ENCODE results near the gene DPH2. TPM values are rescaled to one million over a fixed set of nuclear protein-coding genes. Genes with fewer than 3 reads are reported as not detected.

Gene DPH2
- total RNA-seq, 1 experiment from 2014 or later = 41.2 TPM

DNA sequence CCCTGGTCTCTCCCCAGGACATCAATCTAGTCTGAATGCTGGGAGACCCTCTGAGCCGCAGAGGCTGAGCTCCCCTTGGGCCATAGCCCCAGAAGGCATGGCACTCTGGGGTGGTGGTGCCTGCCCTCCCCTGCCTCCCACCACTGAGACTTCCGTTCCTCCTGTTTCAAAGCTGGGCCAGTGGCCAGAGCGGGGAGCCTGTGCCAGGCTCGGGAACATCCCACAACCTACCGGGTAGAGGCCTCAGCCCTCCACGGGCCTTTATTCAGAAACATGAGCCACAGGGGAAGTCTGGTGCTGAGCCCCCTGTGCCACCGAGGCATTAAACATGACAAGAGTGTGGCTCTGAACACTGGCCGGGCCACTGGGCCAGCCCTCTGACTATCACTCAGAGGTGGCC lies 29.6 kb downstream of the DPH2 start:
- Mint-ChIP-seq H3K27ac (ENCODE audit: unreplicated experiment) (no peak overlapping the region), H3K4me3 (ENCODE audit: low read depth, unreplicated experiment) (no peak overlapping the region), H3K36me3 (ENCODE audit: insufficient read depth, unreplicated experiment) (peaks cover 51% of the 10 kb centered on the region), H3K27me3 (ENCODE audit: unreplicated experiment) (no peaks in the 10 kb centered on the region), H3K9me3 (ENCODE audit: low read depth, unreplicated experiment) (no peaks in the 10 kb centered on the region), H3K4me1 (ENCODE audit: low read depth, unreplicated experiment) (peaks cover 3% of the 10 kb centered on the region)
- intact Hi-C loops (cut with micrococcal nuclease; ENCODE audit: unreplicated experiment) = no loop called here
- CTCF ChIA-PET = interaction anchor here (0.6 kb wide), 1 partner anchor 32 kb away, joined by 4 read pairs; the partner anchor contains the start of gene SLC6A9
- BruUV-seq (replicated peaks) = no TSS peak
- DNase-seq = no peak
- TF ChIP-seq, protein P1, sequence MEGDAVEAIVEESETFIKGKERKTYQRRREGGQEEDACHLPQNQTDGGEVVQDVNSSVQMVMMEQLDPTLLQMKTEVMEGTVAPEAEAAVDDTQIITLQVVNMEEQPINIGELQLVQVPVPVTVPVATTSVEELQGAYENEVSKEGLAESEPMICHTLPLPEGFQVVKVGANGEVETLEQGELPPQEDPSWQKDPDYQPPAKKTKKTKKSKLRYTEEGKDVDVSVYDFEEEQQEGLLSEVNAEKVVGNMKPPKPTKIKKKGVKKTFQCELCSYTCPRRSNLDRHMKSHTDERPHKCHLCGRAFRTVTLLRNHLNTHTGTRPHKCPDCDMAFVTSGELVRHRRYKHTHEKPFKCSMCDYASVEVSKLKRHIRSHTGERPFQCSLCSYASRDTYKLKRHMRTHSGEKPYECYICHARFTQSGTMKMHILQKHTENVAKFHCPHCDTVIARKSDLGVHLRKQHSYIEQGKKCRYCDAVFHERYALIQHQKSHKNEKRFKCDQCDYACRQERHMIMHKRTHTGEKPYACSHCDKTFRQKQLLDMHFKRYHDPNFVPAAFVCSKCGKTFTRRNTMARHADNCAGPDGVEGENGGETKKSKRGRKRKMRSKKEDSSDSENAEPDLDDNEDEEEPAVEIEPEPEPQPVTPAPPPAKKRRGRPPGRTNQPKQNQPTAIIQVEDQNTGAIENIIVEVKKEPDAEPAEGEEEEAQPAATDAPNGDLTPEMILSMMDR (IDR thresholded peaks at IDR 0.05; ENCODE audit: unreplicated experiment) = no peak

DNA sequence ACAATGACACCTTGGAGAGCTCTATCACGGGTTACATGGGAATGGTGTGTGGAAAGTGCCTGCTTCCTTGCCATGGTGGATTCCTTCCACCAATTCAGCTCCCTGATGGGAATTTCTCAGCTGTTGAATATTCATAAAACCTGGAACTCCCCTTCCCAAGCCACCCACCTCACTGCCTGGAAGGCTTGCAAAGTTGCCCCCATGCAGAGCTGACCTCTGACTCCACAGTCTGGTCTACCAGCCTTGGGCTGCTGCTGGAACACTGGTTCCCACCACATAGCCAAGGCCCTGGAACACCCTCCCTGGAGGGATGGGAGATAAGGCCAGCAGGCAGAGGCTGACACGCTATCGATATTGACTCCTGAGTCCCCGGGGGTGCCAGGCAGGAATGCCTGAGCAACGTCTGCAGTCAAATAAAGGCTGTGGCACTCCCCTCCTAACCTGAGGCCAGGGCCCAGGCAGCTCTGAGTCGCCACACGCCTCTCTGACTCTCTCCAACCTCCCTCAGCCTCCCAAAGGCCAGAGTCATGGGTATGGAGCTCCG lies 30.4 kb downstream of the DPH2 start:
- CTCF ChIA-PET = no interaction called here
- no peak overlapping the region for H3K27ac Mint-ChIP-seq (ENCODE audit: unreplicated experiment)
- no peaks in the 10 kb centered on the region for H3K4me1 Mint-ChIP-seq (ENCODE audit: low read depth, unreplicated experiment)
- DNase-seq = no peak
- no peaks in the 10 kb centered on the region for H3K9me3 Mint-ChIP-seq (ENCODE audit: low read depth, unreplicated experiment)
- TF ChIP-seq, protein P1 (IDR thresholded peaks at IDR 0.05; ENCODE audit: unreplicated experiment) = no peak
- H3K4me3 Mint-ChIP-seq (ENCODE audit: low read depth, unreplicated experiment) = no peak overlapping the region
- H3K27me3 Mint-ChIP-seq (ENCODE audit: unreplicated experiment) = no peaks in the 10 kb centered on the region
- no TSS peak for BruUV-seq (replicated peaks)
- intact Hi-C loops (cut with micrococcal nuclease; ENCODE audit: unreplicated experiment) = no loop called here
- peaks cover 46% of the 10 kb centered on the region for H3K36me3 Mint-ChIP-seq (ENCODE audit: insufficient read depth, unreplicated experiment)

DNA sequence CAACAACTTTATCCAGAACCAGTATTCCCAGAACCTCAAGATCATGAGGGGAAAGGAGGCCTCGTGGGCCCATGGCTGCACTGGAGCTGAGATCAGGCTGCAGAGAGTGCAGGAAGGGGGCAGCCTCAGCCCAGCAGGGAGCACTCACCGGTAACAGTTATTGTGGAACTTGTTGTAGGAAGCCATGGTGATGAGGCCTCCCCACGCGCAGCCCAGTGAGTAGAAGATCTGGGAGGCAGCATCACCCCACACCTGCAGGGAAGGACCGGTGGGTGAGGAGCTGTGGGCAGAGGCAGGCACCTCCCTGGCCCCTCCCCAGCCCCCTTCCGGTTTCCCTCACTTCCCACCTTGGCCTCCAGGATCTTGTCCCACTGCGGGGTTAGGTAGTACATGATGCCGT lies 32.4 kb downstream of the DPH2 start:
- H3K27ac Mint-ChIP-seq (ENCODE audit: unreplicated experiment) = no peak overlapping the region
- no peaks in the 10 kb centered on the region for H3K4me1 Mint-ChIP-seq (ENCODE audit: low read depth, unreplicated experiment)
- H3K27me3 Mint-ChIP-seq (ENCODE audit: unreplicated experiment) = no peaks in the 10 kb centered on the region
- intact Hi-C loops (cut with micrococcal nuclease; ENCODE audit: unreplicated experiment) = no loop called here
- peaks cover 31% of the 10 kb centered on the region for H3K36me3 Mint-ChIP-seq (ENCODE audit: insufficient read depth, unreplicated experiment)
- H3K9me3 Mint-ChIP-seq (ENCODE audit: low read depth, unreplicated experiment) = no peaks in the 10 kb centered on the region
- no peak overlapping the region for H3K4me3 Mint-ChIP-seq (ENCODE audit: low read depth, unreplicated experiment)
- no peak for DNase-seq
- no TSS peak for BruUV-seq (replicated peaks)
- TF ChIP-seq, protein P1 (IDR thresholded peaks at IDR 0.05; ENCODE audit: unreplicated experiment) = no peak
- CTCF ChIA-PET = interaction anchor here (0.8 kb wide), 1 partner anchor 46 kb away, joined by 3 read pairs; no protein-coding TSS in a partner anchor

DNA sequence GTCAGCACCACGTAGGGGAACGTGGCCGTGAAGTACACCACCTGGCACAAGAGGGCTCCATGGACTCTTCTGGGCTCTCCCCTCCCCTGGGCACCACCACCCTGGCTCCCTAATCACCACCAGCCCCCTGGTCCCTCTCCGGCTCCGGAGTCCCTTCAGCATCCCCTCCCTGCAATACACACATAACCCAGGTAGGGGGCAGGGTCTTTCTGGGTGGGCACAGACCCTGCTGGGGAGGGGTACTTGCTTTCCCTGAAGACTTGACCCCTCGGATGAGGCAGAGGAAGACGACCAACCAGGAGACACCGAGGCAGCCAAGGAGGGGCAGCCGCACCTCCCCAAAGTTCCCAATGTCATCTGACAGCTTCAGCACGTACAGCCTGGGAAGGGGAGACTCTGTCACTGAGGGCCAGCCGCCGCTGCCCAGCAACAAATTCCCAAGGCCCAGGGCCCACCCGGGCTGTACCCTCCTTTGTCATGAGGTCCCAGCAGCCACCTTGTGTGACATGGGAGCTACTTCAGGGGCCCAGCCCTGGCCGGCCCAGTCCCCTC lies 32.9 kb downstream of the DPH2 start:
- no peak for DNase-seq
- TF ChIP-seq, protein P1 (IDR thresholded peaks at IDR 0.05; ENCODE audit: unreplicated experiment) = peak; percentile 30
- Mint-ChIP-seq H3K27me3 (ENCODE audit: unreplicated experiment) (no peaks in the 10 kb centered on the region), H3K36me3 (ENCODE audit: insufficient read depth, unreplicated experiment) (peaks cover 26% of the 10 kb centered on the region), H3K4me3 (ENCODE audit: low read depth, unreplicated experiment) (no peak overlapping the region), H3K9me3 (ENCODE audit: low read depth, unreplicated experiment) (no peaks in the 10 kb centered on the region), H3K4me1 (ENCODE audit: low read depth, unreplicated experiment) (no peaks in the 10 kb centered on the region), H3K27ac (ENCODE audit: unreplicated experiment) (no peak overlapping the region)
- intact Hi-C loops (cut with micrococcal nuclease; ENCODE audit: unreplicated experiment) = no loop called here
- no TSS peak for BruUV-seq (replicated peaks)
- CTCF ChIA-PET = interaction anchor here (0.8 kb wide), 1 partner anchor 46 kb away, joined by 3 read pairs; no protein-coding TSS in a partner anchor
